ENCODE measurements around the gene HSPBAP1.
A peak's percentile ranks its signal among the peaks of the same experiment; 100 is the strongest.
"Not testable (repeated sequence)": the region's sequence is repeated elsewhere in the genome, so short reads cannot be mapped to it uniquely, and the experiment has no call there.

The HSPBAP1 gene

DNA sequence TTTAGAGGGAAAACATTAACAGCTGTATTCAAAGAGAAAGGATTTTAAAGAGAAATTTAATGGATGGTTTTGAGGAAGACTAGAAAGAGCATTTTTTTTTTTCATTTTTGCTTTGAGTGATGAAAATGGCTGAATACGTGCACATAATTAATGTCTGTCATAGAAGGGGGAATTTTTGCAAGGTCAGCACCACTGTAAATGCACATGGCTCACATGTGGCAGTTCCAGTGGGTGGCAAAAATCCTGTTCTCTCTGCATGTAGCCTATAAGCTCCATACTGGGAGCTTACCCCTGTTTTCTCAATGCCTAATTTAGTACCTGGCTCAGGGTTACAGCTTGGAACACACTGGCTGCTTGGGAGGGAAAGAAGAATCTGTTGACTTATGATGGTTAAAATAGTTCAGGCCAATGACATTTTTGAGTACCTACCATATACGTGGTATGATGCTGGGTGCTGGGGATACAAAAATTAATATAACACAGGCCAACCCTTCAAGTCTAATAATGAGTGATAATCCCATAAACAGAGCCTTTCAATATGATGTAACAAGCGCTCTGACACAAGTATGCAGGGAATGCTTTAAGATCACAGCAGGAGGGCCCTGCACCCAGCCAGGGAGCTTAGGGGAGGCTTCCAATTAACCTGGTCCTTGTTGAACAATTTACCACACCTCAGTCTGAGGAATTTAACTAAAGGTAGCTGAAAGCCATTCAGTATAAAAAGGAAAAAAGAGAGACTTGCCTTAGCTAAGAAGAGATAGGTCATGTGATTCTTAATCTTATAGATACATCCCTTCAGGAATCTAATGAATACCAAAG, 33.0 kb downstream of the HSPBAP1 start:
- in situ Hi-C loops (cut with MboI; ENCODE audit: low pct_unique_long_range_greater_than_20kb, low sequenced_read_pairs, unreplicated experiment): no loop called here
- DNase-seq (ENCODE audit: low spot score): no peak

DNA sequence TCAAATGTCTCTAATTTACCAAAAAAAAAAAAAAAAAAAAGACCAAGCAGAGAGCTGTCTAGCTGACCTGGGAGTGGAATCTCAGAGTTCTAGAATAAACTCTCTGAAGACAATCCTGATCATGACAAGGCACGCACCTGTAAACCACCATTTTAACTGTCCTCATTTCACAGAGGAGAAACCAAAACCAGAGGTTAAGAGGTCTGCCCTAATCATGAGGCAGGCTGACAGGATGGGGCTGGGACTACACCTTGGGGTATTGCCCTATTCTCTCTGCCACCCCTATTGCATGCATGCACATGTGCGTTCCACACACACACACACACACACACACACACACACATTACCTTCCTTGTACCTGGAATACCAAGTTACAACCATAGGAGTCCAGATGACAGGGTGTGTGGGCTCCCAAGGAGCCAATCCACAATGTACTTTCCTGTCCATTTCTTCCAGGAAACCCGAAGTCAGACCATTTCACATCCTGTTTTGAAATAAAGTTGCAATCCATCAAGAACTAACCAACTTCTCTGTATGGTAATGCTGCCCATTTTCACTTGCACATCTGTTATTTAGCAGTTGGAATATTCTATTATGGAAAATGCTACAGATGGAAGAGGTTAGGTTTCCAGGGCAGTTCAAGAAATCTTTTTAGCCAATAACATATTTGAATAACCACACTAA, 34.6 kb downstream of the HSPBAP1 start:
- in situ Hi-C loops (cut with MboI; ENCODE audit: low pct_unique_long_range_greater_than_20kb, low sequenced_read_pairs, unreplicated experiment): no loop called here

More for the DNA sequence above, 33.0 kb downstream of the HSPBAP1 start:
- TF ChIP-seq CTCF (IDR thresholded peaks at IDR 0.05; ENCODE audit: extremely low read depth, insufficient read depth, missing control alignments): no peak

GRCh38 chr3:122755491-122755890, 38.1 kb downstream of the HSPBAP1 start:
- no peak for TF ChIP-seq CTCF (IDR thresholded peaks at IDR 0.05; ENCODE audit: extremely low read depth, insufficient read depth, missing control alignments)
- DNase-seq (ENCODE audit: low spot score): no peak
- in situ Hi-C loops (cut with MboI; ENCODE audit: low pct_unique_long_range_greater_than_20kb, low sequenced_read_pairs, unreplicated experiment): no loop called here

More for the DNA sequence above, 34.6 kb downstream of the HSPBAP1 start:
- no peak for DNase-seq (ENCODE audit: low spot score)
- no peak for TF ChIP-seq CTCF (IDR thresholded peaks at IDR 0.05; ENCODE audit: extremely low read depth, insufficient read depth, missing control alignments)

DNA sequence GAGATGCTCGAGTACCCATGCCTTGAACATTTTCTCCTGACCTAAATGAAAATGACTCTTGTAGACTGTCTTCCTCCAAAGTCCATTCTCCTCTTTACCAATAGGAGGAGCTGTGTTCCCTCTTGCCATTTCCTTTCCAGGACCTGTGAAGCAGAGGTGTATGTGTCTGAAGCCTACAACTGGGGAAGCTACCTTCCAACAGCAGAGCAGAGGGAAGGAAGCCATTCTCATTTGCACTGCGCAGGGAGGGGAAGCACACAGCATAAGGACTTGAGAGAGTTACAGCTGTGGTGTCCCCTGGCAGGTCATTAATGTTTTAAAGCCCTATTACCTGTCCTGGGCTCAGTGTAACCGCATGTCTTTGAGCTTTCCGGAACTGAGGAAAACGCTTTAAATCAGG, 38.7 kb downstream of the HSPBAP1 start:
- in situ Hi-C loops (cut with MboI; ENCODE audit: low pct_unique_long_range_greater_than_20kb, low sequenced_read_pairs, unreplicated experiment): no loop called here
- DNase-seq (ENCODE audit: low spot score): peak; percentile 55
- TF ChIP-seq CTCF (IDR thresholded peaks at IDR 0.05; ENCODE audit: extremely low read depth, insufficient read depth, missing control alignments): peak; percentile 78

DNA sequence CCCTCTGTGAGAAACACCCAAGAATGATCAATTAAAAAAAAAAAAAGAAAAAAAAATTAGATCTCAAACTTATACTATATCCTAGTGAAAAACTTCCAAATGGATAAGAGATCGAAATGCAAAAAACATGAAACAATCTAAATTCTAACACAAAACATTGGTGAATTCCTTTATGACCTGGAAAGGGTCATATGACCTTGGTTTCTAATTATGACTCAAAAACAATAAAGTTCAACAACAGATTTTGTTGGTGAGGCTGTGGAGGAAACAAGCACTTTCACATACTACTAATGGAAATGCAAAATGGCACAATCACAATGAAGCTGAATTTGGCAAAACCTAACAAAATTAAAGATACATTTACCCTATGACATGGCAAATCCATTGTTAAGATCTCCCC, 45.3 kb downstream of the HSPBAP1 start:
- in situ Hi-C loops (cut with MboI; ENCODE audit: low pct_unique_long_range_greater_than_20kb, low sequenced_read_pairs, unreplicated experiment): no loop called here

GRCh38 chr3:122747295-122747694, 46.3 kb downstream of the HSPBAP1 start:
- in situ Hi-C loops (cut with MboI; ENCODE audit: low pct_unique_long_range_greater_than_20kb, low sequenced_read_pairs, unreplicated experiment); DNase-seq (ENCODE audit: low spot score): not testable (repeated sequence)

More for the DNA sequence above, 45.3 kb downstream of the HSPBAP1 start:
- no peak for DNase-seq (ENCODE audit: low spot score)
- TF ChIP-seq CTCF (IDR thresholded peaks at IDR 0.05; ENCODE audit: extremely low read depth, insufficient read depth, missing control alignments): no peak

Measured in GM13977 (cell line).